GM19193 (cell line): ENCODE measurements around the gene BICD1.

Source experiments
- POLR2A ChIP-seq: IDR thresholded peaks from 4 replicates; pipeline ENCODE4 v1.6.1; 2011; ENCODE audit not compliant: insufficient read depth, insufficient read length; ENCODE audit errors: extremely low read depth

The BICD1 gene

DNA sequence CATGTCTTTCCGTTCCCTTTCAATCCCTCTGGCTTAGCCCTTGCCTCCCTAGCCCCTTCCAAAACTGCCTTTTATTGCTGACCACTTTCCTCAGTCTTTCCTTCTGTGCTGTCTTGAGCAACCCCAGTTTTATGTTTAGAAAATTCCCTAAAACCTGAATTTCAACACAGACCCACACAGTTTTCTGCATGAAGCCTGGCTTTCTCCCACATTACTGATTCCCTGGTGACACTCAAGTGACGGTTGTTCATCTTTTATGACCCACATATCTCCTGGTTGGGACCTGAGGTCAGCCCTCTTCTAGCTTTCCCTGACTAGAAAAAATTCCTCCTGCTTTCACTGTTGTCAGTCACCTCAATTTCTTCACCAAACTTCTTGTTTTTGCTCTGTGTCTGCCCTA lies 313.7 kb downstream of the BICD1 start:
- no peak for TF ChIP-seq POLR2A

DNA sequence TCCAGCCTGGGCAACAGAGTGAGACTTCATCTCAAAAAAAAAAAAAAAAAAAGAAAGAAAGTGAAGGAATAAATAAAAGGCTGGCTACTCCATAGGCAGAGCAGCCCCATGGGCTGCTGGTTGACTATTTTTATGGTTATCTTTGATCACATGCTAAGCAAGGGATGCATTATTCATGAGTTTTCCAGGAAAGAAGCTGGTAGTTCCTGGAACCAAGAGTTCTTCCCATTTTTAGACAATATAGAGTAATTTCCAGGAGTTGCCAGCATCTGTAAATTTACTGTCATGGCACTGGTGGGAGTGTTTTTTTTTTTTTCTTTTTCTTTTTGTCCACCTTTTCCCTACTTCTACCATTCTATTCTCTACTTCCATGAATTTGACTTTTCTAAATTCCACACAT lies 316.9 kb downstream of the BICD1 start:
- TF ChIP-seq POLR2A = no peak

DNA sequence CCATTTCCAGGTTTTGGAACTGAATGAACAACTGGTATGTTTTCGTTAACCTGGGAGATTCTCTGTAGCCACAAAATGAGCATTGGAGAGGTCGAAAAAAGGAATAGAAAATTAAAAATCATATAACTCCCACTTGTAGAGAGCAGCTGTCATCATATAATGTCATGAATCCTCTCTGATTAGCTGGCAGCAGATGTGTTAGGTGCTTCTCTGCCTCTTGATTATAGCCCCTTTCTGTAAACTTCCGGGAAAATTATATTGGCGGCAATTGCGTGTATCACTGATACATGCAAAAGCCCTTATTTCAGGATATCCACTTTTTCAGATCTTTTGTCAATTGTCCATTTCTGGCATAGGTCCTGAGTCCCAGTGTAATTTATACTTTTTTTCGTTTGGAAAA lies 324.4 kb downstream of the BICD1 start:
- no peak for TF ChIP-seq POLR2A
